ENCODE measurements around the gene PHKA1. TPM values are rescaled to one million over a fixed set of nuclear protein-coding genes. Genes with fewer than 3 reads are reported as not detected.
"Not testable (repeated sequence)": the region's sequence is repeated elsewhere in the genome, so short reads cannot be mapped to it uniquely, and the experiment has no call there.

PHKA1 gene
- total RNA-seq, 1 experiment from 2014 or later, result 5.1 TPM

DNA sequence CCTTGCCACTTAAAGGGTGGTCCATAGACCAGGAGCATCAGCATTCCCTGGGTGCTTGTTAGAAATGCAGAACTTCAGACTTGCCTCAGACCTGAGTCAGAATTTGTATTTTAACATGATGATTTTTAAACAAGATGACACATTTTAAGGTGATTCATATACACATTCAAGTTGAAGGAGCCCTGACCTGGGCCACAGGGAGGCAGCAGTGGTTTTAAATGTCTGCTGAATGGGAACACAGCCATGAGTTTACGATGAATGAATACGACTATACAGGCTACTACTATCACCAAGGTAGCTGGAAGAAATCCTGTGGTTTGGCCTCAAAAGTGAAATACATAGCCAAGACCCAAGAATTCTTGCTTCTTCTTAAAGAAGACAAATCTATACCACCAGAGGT, 144.3 kb downstream of the PHKA1 start:
- no peak for DNase-seq
- ChIA-PET CTCF (no interaction called here), POLR2A (no interaction called here)
- Mint-ChIP-seq H3K27ac (ENCODE audit: unreplicated experiment) (no peak overlapping the region), H3K4me1 (ENCODE audit: low read depth, unreplicated experiment) (no peaks in the 10 kb centered on the region), H3K9me3 (ENCODE audit: unreplicated experiment) (no peaks in the 10 kb centered on the region), H3K36me3 (ENCODE audit: insufficient read depth, unreplicated experiment) (no peaks in the 10 kb centered on the region), H3K4me3 (ENCODE audit: unreplicated experiment) (no peak overlapping the region), H3K27me3 (ENCODE audit: insufficient read depth, unreplicated experiment) (no peaks in the 10 kb centered on the region)
- Histone ChIP-seq H3K4me3 (ENCODE audit: low read depth, low read length) (no peak overlapping the region), H3K4me1 (no peaks in the 10 kb centered on the region), H3K9me3 (no peaks in the 10 kb centered on the region), H3K27me3 (replicated peaks; ENCODE audit: control insufficient read depth, insufficient read depth, low read length) (no peaks in the 10 kb centered on the region), H3K36me3 (ENCODE audit: control insufficient read depth, insufficient read depth, low read length) (no peaks in the 10 kb centered on the region)
- TF ChIP-seq, protein P1, sequence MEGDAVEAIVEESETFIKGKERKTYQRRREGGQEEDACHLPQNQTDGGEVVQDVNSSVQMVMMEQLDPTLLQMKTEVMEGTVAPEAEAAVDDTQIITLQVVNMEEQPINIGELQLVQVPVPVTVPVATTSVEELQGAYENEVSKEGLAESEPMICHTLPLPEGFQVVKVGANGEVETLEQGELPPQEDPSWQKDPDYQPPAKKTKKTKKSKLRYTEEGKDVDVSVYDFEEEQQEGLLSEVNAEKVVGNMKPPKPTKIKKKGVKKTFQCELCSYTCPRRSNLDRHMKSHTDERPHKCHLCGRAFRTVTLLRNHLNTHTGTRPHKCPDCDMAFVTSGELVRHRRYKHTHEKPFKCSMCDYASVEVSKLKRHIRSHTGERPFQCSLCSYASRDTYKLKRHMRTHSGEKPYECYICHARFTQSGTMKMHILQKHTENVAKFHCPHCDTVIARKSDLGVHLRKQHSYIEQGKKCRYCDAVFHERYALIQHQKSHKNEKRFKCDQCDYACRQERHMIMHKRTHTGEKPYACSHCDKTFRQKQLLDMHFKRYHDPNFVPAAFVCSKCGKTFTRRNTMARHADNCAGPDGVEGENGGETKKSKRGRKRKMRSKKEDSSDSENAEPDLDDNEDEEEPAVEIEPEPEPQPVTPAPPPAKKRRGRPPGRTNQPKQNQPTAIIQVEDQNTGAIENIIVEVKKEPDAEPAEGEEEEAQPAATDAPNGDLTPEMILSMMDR (IDR thresholded peaks at IDR 0.05; ENCODE audit: insufficient read depth in 1 of 2, low read depth in 1 of 2, low read length in 1 of 2, severe bottlenecking in 1 of 2, unreplicated experiment in 1 of 2), result no peak
- intact Hi-C loops (cut with micrococcal nuclease; ENCODE audit: unreplicated experiment), result no loop called here
- BruUV-seq (replicated peaks), result no TSS peak

DNA sequence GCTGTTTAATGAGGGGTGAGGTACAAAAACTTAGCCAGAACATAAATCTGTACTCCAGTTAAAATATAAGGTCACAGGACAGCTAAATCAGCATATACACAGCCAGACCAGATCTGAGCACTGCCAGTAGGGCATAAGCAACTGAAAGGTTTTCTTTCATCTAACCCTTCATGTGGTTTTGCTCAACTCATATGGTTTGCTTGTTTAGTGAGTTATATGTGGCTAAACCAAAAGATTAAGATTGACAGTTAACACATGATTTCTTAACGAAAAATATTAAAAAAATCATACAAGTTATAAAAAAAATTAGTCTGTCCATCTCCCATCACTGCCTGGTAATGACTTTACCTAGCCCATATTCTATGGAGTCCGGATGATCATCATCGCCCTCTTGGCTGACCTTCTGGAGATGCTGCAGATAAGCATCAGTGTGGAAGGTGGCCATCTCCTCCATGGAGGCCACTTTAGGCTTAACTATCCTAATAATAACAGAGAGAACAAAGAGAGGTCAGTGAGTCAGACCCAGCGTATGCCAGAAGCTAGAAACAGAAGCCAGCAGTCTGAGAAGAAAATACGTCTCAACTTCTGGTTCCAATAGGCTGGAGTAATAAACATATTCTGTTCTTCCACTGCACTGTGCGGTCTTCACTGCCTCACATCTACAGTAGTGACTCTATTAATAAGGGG, 145.6 kb downstream of the PHKA1 start:
- POLR2A ChIA-PET, result no interaction called here
- Histone ChIP-seq H3K36me3 (ENCODE audit: control insufficient read depth, insufficient read depth, low read length) (no peaks in the 10 kb centered on the region), H3K4me3 (ENCODE audit: low read depth, low read length) (no peak overlapping the region), H3K4me1 (no peaks in the 10 kb centered on the region), H3K27me3 (replicated peaks; ENCODE audit: control insufficient read depth, insufficient read depth, low read length) (no peaks in the 10 kb centered on the region), H3K9me3 (no peaks in the 10 kb centered on the region)
- H3K27ac Mint-ChIP-seq (ENCODE audit: unreplicated experiment), result no peak overlapping the region
- no peaks in the 10 kb centered on the region for H3K27me3 Mint-ChIP-seq (ENCODE audit: insufficient read depth, unreplicated experiment)
- no TSS peak for BruUV-seq (replicated peaks)
- H3K36me3 Mint-ChIP-seq (ENCODE audit: insufficient read depth, unreplicated experiment), result no peaks in the 10 kb centered on the region
- CTCF ChIA-PET, result no interaction called here
- TF ChIP-seq, protein P1 (IDR thresholded peaks at IDR 0.05; ENCODE audit: insufficient read depth in 1 of 2, low read depth in 1 of 2, low read length in 1 of 2, severe bottlenecking in 1 of 2, unreplicated experiment in 1 of 2), result no peak
- intact Hi-C loops (cut with micrococcal nuclease; ENCODE audit: unreplicated experiment), result no loop called here
- H3K9me3 Mint-ChIP-seq (ENCODE audit: unreplicated experiment), result no peaks in the 10 kb centered on the region
- no peak overlapping the region for H3K4me3 Mint-ChIP-seq (ENCODE audit: unreplicated experiment)
- H3K4me1 Mint-ChIP-seq (ENCODE audit: low read depth, unreplicated experiment), result no peaks in the 10 kb centered on the region
- no peak for DNase-seq

DNA sequence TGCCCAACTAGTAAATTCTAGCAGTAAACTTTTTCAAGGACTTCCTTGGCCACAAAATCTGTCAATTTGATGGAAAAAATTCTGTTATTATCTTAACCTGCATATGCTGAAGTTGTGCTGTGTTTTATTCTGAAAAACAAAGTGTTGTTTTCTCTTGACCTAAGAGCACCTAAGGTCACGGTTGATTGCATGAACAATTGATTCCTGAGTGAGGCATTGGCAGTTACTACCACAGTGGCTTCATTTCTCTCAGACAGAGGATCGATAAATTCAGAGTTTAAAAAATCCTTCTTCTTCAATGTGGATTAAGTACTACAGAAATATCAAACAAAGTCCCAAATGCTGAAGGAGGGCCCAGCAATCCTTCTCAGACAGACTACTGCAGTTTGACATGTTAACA, 147.7 kb downstream of the PHKA1 start:
- Mint-ChIP-seq H3K27ac (ENCODE audit: unreplicated experiment) (no peak overlapping the region), H3K4me3 (ENCODE audit: unreplicated experiment) (no peak overlapping the region), H3K36me3 (ENCODE audit: insufficient read depth, unreplicated experiment) (peaks cover 2% of the 10 kb centered on the region), H3K9me3 (ENCODE audit: unreplicated experiment) (no peaks in the 10 kb centered on the region), H3K27me3 (ENCODE audit: insufficient read depth, unreplicated experiment) (no peaks in the 10 kb centered on the region), H3K4me1 (ENCODE audit: low read depth, unreplicated experiment) (no peaks in the 10 kb centered on the region)
- DNase-seq, result no peak
- no peaks in the 10 kb centered on the region for H3K4me1 ChIP-seq
- H3K36me3 ChIP-seq (ENCODE audit: control insufficient read depth, insufficient read depth, low read length), result no peaks in the 10 kb centered on the region
- no peak overlapping the region for H3K4me3 ChIP-seq (ENCODE audit: low read depth, low read length)
- TF ChIP-seq, protein P1 (IDR thresholded peaks at IDR 0.05; ENCODE audit: insufficient read depth in 1 of 2, low read depth in 1 of 2, low read length in 1 of 2, severe bottlenecking in 1 of 2, unreplicated experiment in 1 of 2), result no peak
- no TSS peak for BruUV-seq (replicated peaks)
- no peaks in the 10 kb centered on the region for H3K9me3 ChIP-seq
- H3K27me3 ChIP-seq (replicated peaks; ENCODE audit: control insufficient read depth, insufficient read depth, low read length), result no peaks in the 10 kb centered on the region
- POLR2A ChIA-PET, result no interaction called here
- intact Hi-C loops (cut with micrococcal nuclease; ENCODE audit: unreplicated experiment), result no loop called here
- CTCF ChIA-PET, result no interaction called here

DNA sequence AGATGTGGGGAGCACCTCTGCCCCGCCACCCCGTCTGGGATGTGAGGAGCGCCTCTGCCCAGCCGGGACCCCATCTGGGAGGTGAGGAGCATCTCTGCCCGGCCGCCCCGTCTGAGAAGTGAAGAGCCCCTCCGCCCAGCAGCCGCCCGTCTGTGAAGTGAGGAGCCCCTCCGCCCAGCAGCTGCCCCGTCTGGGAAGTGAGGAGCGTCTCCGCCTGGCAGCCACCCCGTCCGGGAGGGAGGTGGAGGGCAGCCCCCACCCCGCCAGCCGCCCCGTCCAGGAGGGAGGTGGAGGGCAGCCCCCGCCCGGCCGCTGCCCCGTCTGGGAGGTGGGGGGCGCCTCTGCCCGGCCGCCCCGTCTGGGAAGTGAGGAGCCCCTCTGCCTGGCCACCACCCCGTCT, 154.5 kb downstream of the PHKA1 start:
- CTCF ChIA-PET; POLR2A ChIA-PET; H3K9me3 ChIP-seq; H3K27me3 Mint-ChIP-seq (ENCODE audit: insufficient read depth, unreplicated experiment); H3K4me1 Mint-ChIP-seq (ENCODE audit: low read depth, unreplicated experiment); H3K4me3 ChIP-seq (ENCODE audit: low read depth, low read length); H3K36me3 Mint-ChIP-seq (ENCODE audit: insufficient read depth, unreplicated experiment); H3K4me3 Mint-ChIP-seq (ENCODE audit: unreplicated experiment); DNase-seq; H3K9me3 Mint-ChIP-seq (ENCODE audit: unreplicated experiment); H3K4me1 ChIP-seq; H3K27me3 ChIP-seq (replicated peaks; ENCODE audit: control insufficient read depth, insufficient read depth, low read length); H3K27ac Mint-ChIP-seq (ENCODE audit: unreplicated experiment); BruUV-seq (replicated peaks); H3K36me3 ChIP-seq (ENCODE audit: control insufficient read depth, insufficient read depth, low read length): not testable (repeated sequence)
- intact Hi-C loops (cut with micrococcal nuclease; ENCODE audit: unreplicated experiment), result loop anchor here (10.0 kb wide), 1 partner anchor 85 kb away; no protein-coding TSS in a partner anchor

Measured in Caco-2 (cell line).